GM04503 (cell line): ENCODE measurements around the gene NXT2.
"Not testable (repeated sequence)": the region's sequence is repeated elsewhere in the genome, so short reads cannot be mapped to it uniquely, and the experiment has no call there.

Source experiments
- DNase-seq: peaks from one replicate; pipeline ENCODE4 v3.0.0-alpha.2; 2012; ENCODE audit warnings: low read depth

The NXT2 gene

DNA sequence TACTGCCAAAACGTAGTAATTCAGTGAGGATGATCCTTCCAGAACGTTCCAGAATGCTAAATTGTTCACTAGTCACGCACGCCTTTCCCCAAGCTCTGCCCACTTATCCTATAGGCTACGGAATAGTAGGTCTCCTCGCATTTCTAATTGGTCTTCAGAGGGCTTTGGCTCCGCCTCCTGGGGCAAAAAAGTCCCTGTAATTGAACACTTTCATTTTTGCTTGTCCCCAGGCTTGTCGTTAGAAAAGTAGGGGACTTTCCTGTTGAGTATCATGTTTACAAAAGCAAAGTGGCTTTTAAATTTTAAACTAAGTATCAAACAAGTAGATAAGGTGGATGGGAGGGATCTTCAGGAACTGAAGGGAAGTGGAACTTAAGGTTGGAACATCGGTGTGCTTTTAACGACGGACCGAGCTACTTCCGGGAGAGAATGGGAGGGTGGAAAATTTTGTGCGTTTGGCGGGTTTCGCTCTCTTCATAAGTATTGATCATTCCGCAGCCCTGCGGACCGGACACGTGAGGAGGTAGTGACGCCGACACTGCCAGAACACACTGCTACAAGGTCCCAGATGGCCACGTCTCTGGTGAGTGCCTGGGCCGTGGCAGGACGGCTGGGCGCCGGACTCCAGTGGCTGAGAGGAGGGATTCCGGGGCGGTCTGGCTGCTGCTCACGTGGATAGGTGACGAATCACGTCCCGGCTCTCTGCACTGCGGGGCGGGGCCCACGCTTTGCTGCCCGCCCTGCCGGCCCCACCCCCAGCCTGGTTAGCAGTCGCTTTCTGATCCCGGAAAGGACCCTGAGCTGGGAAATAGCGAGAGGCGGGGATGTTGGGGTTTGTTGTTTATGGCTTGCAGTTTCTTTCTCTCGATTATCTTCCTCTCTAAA lies at the start of gene NXT2:
NXT2 (plus strand) TSS at position 406 of the 885 bp plus-strand sequence; CDS start at position 569, 163 bp downstream.
- peak; percentile 52 for DNase-seq

- no peak for DNase-seq
Measured at GRCh38 chrX:109487640-109488039, 49.0 kb upstream of the NXT2 start.

DNA sequence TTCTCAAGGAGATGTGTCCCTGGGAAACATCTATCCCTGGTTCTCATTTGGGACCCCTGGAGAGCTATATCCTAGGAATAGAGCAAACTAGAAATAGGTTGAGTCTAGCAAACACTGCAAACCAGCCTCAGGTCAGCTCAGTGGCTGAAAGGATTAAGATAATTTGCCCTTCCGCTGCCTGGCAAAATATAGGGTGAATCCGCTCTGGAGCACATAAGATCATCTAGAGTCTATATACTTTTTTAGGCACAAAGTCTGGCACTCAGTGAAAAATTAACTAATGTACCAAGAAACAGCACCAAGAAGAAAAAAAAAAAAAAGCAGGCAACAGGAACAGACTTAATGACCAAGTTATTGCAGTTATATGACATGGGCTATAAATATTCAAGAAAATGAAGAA lies 47.5 kb upstream of the NXT2 start:
- DNase-seq = no peak

DNA sequence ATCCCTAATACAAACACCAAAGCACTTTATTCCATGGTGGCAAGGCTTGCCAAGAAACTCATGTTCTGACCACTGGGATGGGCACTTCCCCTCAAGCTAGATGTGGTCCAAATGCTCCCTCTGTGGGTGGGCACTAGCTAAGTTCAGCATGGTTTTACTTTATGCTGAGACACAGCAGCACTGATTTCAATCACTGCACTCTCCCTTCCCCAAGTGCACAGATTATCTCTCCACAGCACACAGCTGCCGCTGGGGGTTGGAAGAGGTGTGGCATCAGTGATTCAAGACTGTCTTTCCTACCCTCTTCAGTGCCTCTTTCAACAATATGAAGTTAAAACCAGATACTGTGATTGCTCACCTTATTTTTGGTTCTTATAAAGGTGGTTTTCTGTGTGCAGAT lies 38.2 kb upstream of the NXT2 start:
- no peak for DNase-seq

- no peak for DNase-seq
Measured at GRCh38 chrX:109501176-109501575, 35.5 kb upstream of the NXT2 start.

DNA sequence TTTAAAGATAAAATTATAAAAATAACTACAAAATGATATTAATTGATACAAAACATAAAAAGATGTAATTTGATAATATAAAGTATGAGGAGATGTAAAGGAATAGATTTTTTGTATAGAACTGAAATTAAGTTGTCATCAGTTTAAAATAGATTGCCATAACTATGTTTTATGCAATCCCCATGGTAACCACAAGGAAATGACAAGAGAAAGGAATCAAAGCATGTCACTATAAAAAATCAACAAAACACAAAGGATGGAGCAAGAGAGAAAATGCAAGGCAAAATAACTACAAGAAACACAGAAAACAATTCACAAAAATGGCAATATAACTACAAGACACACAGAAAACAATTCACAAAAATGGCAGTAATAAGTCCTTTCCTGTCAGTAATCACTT lies 27.7 kb upstream of the NXT2 start:
- DNase-seq = no peak

DNA sequence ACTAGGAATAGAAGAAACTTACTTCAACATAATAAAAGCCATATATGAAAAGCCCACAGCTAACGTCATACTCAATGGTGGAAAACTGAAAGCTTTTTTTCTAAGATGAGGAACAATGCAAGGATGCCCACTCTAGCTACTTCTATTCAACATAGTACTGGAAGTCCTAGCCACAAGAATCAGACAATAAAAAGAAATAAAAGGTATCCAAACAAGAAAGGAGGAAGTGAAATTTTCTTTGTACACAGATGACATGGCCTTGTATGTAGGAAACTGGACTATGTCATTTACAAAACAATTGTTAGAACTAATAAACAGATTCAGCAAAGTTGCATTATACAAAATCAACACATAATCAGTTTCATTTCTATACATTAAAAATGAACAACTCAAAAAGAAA lies 25.5 kb upstream of the NXT2 start:
- DNase-seq = no peak

- DNase-seq = no peak
Measured at GRCh38 chrX:109519001-109519400, 17.6 kb upstream of the NXT2 start.

DNA sequence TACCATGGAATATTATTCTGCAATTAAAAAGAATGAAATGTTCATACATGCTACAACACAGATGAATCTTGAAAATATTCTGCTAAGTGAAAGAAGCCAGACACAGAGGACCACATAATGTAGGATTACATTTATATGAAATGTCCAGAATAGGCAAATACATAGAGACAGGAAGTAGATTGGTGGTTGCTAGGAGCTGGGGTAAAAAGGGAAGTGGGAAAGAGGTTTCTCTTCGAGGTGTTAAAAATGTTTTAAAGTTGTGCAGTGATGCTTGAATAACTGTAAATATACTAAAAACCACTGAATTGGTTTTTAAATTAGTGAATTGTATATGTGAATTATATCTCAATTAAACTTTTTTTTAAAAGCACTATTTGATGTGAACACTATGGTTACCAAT lies 3.6 kb upstream of the NXT2 start:
- DNase-seq = no peak

- no peak for DNase-seq
Measured at GRCh38 chrX:109533631-109534030, 3.0 kb upstream of the NXT2 start.

DNA sequence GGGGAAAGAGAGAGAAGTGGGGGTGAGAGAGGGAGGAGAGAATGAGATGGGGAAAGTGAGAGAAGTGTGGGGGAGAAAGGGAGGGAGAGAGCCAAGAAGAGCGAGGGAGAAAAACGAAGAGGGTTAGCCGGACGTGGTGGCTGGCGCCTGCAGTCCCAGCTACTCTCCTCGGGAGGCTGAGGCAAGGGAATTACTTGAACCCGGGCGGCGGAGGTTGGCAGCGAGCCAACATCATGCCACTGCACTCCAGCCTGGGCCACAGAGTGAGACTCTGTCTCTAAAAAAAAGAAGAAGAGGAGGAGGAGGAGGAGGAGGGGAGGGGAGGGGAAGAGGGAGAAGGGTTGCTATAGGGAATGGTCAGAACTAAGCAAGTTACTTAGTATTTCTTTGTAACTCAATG lies 1.7 kb upstream of the NXT2 start:
- DNase-seq = no peak

- DNase-seq = no peak
Measured at GRCh38 chrX:109535578-109535977, 1.1 kb upstream of the NXT2 start.

DNA sequence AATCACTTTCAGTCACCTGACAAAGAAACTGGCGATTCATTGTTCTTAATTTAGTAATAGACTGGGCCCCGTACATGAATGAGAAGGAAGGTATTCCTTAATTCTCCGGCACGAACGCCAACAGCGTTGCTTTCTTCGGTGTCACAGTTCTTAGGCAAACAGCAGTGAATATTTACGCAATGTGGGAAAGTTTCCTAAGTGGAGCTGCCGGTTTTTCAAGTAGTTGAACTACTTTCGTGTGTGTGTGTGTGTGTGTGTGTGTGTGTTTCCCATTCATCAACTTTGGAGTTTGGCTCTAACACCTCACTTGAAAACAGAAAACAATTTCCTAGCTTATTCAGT lies 651 bp downstream of the NXT2 start:
- DNase-seq = no peak

DNA sequence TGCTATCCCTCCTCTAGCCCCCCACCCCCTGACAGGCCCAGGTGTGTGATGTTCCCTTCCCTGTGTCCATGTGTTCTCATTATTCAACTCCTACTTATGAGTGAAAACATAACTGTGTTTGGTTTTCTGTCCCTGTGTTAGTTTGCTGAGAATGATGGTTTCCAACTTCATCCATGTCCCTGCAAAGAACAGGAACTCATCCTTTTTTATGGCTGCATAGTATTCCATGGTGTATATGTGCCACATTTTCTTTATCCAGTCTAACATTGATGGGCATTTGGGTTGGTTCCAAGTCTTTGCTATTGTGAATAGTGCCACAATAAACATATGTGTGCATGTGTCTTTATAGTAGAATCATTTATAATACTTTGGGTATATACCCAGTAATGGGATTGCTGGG lies 2.4 kb downstream of the NXT2 start:
- DNase-seq = not testable (repeated sequence)

DNA sequence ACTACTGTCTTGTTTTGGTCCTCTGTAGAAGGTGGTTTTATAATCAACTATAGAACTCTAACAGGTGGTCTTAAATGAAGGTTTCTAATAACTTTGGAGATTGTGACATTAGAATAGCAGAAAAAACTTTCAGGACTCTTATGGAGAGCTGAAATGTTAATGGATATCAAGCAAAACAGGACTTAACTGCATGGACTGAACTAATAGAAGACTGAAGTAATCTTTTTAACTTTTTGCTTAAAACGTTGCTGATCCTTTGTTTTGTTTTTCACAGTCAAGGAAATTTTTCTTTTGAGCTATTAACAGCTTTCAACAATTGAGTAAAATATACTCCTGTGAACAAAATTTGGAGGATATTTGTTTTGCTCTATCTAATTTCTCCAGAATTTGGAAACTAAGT lies 17.2 kb downstream of the NXT2 start:
- DNase-seq = no peak

DNA sequence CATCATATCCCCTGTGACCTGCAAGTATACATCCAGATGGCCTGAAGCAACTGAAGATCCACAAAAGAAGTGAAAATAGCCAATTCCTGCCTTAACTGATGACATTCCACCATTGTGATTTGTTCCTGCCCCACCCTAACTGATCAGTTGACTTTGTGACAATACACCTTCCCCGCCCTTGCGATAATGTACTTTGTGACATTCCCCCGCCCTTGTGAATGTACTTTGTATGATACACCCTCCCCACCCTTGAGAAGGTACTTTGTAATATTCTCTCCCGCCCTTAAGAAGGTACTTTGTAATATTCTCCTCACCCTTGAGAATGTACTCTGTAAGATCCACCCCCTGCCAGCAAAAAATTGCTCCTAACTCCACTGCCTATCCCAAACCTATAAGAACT lies 39.4 kb downstream of the NXT2 start:
- not testable (repeated sequence) for DNase-seq

- DNase-seq = no peak
Measured at GRCh38 chrX:109577055-109577454, 40.4 kb downstream of the NXT2 start.

GRCh38 chrX:109578916-109579315 lies 42.3 kb downstream of the NXT2 start:
- DNase-seq = no peak

- DNase-seq = no peak
Measured at GRCh38 chrX:109585488-109585887, 48.8 kb downstream of the NXT2 start.

GRCh38 chrX:109590176-109590575 lies 53.5 kb downstream of the NXT2 start:
- DNase-seq = no peak
